ENCODE results near the gene BCL7A. TPM values are rescaled to one million over a fixed set of nuclear protein-coding genes. Genes with fewer than 3 reads are reported as not detected.

BCL7A gene
- polyA plus RNA-seq, 2 of the 4 experiments (the other 2 are of a cell fraction), result 9.2 to 9.4 TPM

DNA sequence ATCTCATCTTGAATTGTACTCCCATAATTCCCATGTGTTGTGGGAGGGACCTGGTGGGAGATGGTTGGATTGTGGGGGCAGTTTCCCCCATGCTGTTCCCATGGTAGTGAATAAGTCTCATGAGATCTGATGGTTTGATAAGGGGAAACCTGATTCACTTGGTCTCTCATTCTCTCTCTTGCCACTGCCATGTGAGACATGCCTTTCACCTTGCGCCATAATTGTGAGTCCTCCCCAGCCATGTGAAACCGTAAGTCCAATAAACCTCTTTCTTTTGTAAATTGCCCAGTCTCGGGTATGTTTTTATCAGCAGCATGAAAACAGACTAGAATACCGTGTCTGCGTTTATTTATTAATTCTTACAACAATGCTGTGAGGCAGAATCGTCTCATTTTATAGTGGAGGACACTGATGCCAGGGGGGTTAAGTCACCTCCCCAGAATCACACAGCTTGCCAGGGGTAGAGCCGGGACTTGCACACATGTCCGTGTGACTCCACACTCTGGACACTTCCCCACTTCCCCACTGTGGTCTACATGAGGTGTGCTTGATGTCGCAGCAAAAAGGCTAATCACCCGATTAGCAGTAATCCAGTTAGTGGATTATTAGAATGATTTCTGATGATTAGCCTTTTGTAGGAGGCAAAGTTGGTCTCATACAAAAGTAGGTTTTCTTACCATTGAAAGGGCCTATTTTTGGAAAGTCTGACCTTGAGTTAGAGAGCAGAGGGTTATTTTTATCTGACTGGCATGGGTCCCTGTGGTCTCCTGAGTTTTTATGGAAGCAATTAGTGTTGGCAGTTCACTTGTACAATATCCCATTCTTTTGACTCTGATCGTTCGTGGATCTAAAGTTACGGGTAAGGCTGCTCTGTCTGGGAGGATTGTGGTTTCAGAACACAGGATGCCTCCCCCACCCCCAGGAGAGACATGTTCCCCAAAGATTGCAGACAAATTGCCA, 47.4 kb upstream of the BCL7A start:
- WGBS (ENCODE audit: missing lambda C conversion rate), result 65% methylated on average over 13 of the region's 13 CpGs
- TF ChIP-seq HDAC2 (IDR thresholded peaks at IDR 0.05), result no peak
- no peak for TF ChIP-seq RFX5 (IDR thresholded peaks at IDR 0.05)
- TF ChIP-seq PHF8 (IDR thresholded peaks at IDR 0.05; ENCODE audit: borderline replicate concordance, low read depth), result no peak
- no peak for TF ChIP-seq RNF2 (IDR thresholded peaks at IDR 0.05; ENCODE audit: borderline replicate concordance, low read depth)
- TF ChIP-seq, protein P1, sequence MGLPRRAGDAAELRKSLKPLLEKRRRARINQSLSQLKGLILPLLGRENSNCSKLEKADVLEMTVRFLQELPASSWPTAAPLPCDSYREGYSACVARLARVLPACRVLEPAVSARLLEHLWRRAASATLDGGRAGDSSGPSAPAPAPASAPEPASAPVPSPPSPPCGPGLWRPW (IDR thresholded peaks at IDR 0.05), result no peak
- TF ChIP-seq MAX (IDR thresholded peaks at IDR 0.05), result no peak
- TF ChIP-seq ESRRA (IDR thresholded peaks at IDR 0.05; ENCODE audit: borderline replicate concordance, low read length), result no peak
- no peak for TF ChIP-seq HOXB5 (CRISPR knock-in tag; IDR thresholded peaks at IDR 0.05)
- no peak for TF ChIP-seq CHD2 (IDR thresholded peaks at IDR 0.05; ENCODE audit: low read length, partially characterized antibody)
- no peak for TF ChIP-seq MAFK (IDR thresholded peaks at IDR 0.05; ENCODE audit: partially characterized antibody)
- TF ChIP-seq TFCP2L1 (CRISPR knock-in tag; IDR thresholded peaks at IDR 0.05), result no peak
- TF ChIP-seq, protein P2, sequence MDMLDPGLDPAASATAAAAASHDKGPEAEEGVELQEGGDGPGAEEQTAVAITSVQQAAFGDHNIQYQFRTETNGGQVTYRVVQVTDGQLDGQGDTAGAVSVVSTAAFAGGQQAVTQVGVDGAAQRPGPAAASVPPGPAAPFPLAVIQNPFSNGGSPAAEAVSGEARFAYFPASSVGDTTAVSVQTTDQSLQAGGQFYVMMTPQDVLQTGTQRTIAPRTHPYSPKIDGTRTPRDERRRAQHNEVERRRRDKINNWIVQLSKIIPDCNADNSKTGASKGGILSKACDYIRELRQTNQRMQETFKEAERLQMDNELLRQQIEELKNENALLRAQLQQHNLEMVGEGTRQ (IDR thresholded peaks at IDR 0.05), result no peak
- TF ChIP-seq ZC3H11A (IDR thresholded peaks at IDR 0.05), result no peak
- TF ChIP-seq, protein P3, sequence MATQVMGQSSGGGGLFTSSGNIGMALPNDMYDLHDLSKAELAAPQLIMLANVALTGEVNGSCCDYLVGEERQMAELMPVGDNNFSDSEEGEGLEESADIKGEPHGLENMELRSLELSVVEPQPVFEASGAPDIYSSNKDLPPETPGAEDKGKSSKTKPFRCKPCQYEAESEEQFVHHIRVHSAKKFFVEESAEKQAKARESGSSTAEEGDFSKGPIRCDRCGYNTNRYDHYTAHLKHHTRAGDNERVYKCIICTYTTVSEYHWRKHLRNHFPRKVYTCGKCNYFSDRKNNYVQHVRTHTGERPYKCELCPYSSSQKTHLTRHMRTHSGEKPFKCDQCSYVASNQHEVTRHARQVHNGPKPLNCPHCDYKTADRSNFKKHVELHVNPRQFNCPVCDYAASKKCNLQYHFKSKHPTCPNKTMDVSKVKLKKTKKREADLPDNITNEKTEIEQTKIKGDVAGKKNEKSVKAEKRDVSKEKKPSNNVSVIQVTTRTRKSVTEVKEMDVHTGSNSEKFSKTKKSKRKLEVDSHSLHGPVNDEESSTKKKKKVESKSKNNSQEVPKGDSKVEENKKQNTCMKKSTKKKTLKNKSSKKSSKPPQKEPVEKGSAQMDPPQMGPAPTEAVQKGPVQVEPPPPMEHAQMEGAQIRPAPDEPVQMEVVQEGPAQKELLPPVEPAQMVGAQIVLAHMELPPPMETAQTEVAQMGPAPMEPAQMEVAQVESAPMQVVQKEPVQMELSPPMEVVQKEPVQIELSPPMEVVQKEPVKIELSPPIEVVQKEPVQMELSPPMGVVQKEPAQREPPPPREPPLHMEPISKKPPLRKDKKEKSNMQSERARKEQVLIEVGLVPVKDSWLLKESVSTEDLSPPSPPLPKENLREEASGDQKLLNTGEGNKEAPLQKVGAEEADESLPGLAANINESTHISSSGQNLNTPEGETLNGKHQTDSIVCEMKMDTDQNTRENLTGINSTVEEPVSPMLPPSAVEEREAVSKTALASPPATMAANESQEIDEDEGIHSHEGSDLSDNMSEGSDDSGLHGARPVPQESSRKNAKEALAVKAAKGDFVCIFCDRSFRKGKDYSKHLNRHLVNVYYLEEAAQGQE (IDR thresholded peaks at IDR 0.05), result no peak
- TF ChIP-seq EHF (CRISPR knock-in tag; IDR thresholded peaks at IDR 0.05), result no peak
- TF ChIP-seq BHLHE40 (IDR thresholded peaks at IDR 0.05; ENCODE audit: low read depth, low read length), result no peak
- Histone ChIP-seq H3K4me2 (no peak overlapping the region), H3K4me1 (no peaks in the 10 kb centered on the region), H3K9me3 (peaks cover 3% of the 10 kb centered on the region; the same call in 1 of the 3 replicates), H3K4me3 (no peak overlapping the region), H3K27ac (no peak overlapping the region)
- FAIRE-seq (no peak), DNase-seq (ENCODE audit: low read depth in 1 of 2, low spot score in 1 of 2) (no peak), ATAC-seq (no peak)
- ChIA-PET POLR2A (no interaction called here), CTCF (no interaction called here)

GRCh38 chr12:121975021-121975420, 46.7 kb upstream of the BCL7A start:
- H3K4me2 ChIP-seq, result no peak overlapping the region
- ChIA-PET CTCF (no interaction called here), POLR2A (no interaction called here)
- no peak overlapping the region for H3K4me3 ChIP-seq
- H3K9me3 ChIP-seq, result peaks cover 3% of the 10 kb centered on the region; the same call in 1 of the 3 replicates
- TF ChIP-seq TP53 (CRISPR knock-in tag; IDR thresholded peaks at IDR 0.05), result no peak
- TF ChIP-seq CBX8 (IDR thresholded peaks at IDR 0.05), result no peak
- TF ChIP-seq EHF (CRISPR knock-in tag; IDR thresholded peaks at IDR 0.05), result no peak
- no peak for TF ChIP-seq CBX2 (IDR thresholded peaks at IDR 0.05; ENCODE audit: borderline replicate concordance, low read depth)
- no peak for TF ChIP-seq BHLHE40 (IDR thresholded peaks at IDR 0.05; ENCODE audit: low read depth, low read length)
- TF ChIP-seq RAD21 (conservative IDR thresholded peaks at IDR 0.05 in 1 of 2, IDR thresholded peaks at IDR 0.05 in 1 of 2), result no peak
- TF ChIP-seq MYC (IDR thresholded peaks at IDR 0.05; ENCODE audit: borderline replicate concordance, low read length), result no peak
- TF ChIP-seq BCL3 (IDR thresholded peaks at IDR 0.05), result no peak
- no peak for TF ChIP-seq RARB (CRISPR knock-in tag; IDR thresholded peaks at IDR 0.05)
- TF ChIP-seq ATOH8 (CRISPR knock-in tag; IDR thresholded peaks at IDR 0.05; ENCODE audit: low read depth), result no peak
- no peak for TF ChIP-seq ZSCAN20 (CRISPR knock-in tag; IDR thresholded peaks at IDR 0.05)
- ATAC-seq (no peak), FAIRE-seq (no peak), DNase-seq (ENCODE audit: low read depth in 1 of 2, low spot score in 1 of 2) (no peak)
- no peaks in the 10 kb centered on the region for H3K4me1 ChIP-seq
- H3K27ac ChIP-seq, result no peak overlapping the region
- WGBS (ENCODE audit: missing lambda C conversion rate), result 79% methylated on average over 6 of the region's 6 CpGs

Data from A549 (cell line).